H1 (cell line): ENCODE measurements around the gene DOK7. TPM values are rescaled to one million over a fixed set of nuclear protein-coding genes. Genes with fewer than 3 reads are reported as not detected.

Experiments used
- CTBP2 ChIP-seq: IDR thresholded peaks from 2 replicates; pipeline ENCODE4 v1.7.0; 2011; ENCODE audit warnings: borderline replicate concordance, mild to moderate bottlenecking, moderate library complexity, mixed read lengths, low read length; ENCODE audit not compliant: insufficient read depth, insufficient read length
- RBBP5 ChIP-seq: IDR thresholded peaks from 2 replicates; pipeline ENCODE4 v1.7.1; 2012; ENCODE audit warnings: low read depth, mild to moderate bottlenecking, inconsistent platforms, low read length, moderate library complexity, borderline replicate concordance
- RNF2 ChIP-seq: fragments of 200-900, 300-1000 bp; sonication (generic); IDR thresholded peaks from 2 replicates; pipeline ENCODE4 v1.7.1; 2016; ENCODE audit warnings: borderline replicate concordance, low read depth, mild to moderate bottlenecking, antibody characterized with exemption, low read length; ENCODE audit not compliant: poor library complexity, severe bottlenecking; ENCODE audit errors: missing control alignments
- SP2 ChIP-seq: IDR thresholded peaks from 2 replicates; pipeline ENCODE4 v1.6.1; 2012; ENCODE audit warnings: mild to moderate bottlenecking, low read length, inconsistent platforms
- TEAD4 ChIP-seq: IDR thresholded peaks from 2 replicates; pipeline ENCODE4 v1.6.1; 2012; ENCODE audit warnings: low read depth, low read length, inconsistent platforms, mixed read lengths
- YY1 ChIP-seq: IDR thresholded peaks from 2 replicates; pipeline ENCODE4 v1.6.1; 2011; ENCODE audit warnings: low read depth, mild to moderate bottlenecking, low read length
- polyA plus RNA-seq, 7 experiments: library from polyadenylated mRNA; depleted of rRNA in 3 of 7; stranded (reverse) in 5 of 7; unstranded in 2 of 7; fragments of >200 nt in 5 of 7; fragments of 200-250 nt in 2 of 7; gene quantifications; 1 replicate in 5 of 7; 2 replicates in 1 of 7; 4 replicates in 1 of 7; pipeline versions ENCODE4 v1.2.1 to v1.2.3, GENCODE V29; 2011 to 2013; ENCODE audit warnings: missing spikeins in 2 of 7, mixed read lengths in 2 of 7
- total RNA-seq: library from RNA; stranded (reverse); fragmentation: NEBNext Ultra II Directional; extraction: Animal tissue kit (Norgen Biotek cat#: 25700); gene quantifications from 2 replicates; pipeline ENCODE4 v1.2.1, GENCODE V29; 2021
- TF ChIP-seq, protein P1 (sequence below): IDR thresholded peaks from 2 replicates; pipeline ENCODE4 v1.6.1; 2011; ENCODE audit warnings: low read length, improper control_type of control experiment
- TF ChIP-seq, protein P2 (sequence below): IDR thresholded peaks from 2 replicates; pipeline ENCODE4 v1.6.1; 2012; ENCODE audit warnings: inconsistent platforms

DOK7 gene
- total and polyA plus RNA-seq, 2 of the 8 experiments (the other 6 are each of a cell fraction or from before 2014, with no cell fraction given) = 0.32 TPM; not detected in 1

DNA sequence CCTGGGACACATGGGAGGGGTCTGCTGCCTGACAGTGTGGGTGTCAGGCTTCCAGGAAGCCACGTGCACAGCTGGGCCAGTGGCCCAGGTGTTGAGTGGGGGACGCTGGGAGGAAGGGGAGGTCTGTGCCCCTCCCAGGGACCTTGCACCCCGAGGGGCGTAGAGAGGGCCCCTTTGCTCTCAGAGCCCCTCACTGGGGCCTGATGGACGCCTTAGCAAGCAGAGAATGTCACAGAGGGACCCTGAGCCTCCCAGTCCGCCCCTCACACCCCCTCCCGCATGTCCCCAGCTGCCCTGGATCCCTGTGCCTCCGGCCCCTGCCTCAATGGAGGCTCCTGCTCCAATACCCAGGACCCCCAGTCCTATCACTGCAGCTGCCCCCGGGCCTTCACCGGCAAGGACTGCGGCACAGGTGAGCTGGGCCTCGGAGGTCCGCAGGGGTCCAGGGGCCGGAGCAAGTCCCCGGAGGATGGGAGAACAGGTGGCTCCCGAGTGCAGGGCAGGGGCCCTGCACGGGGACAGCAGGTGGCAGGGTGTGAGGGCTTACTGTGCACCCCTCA, 19.3 kb upstream of the DOK7 start (continued):
- TF ChIP-seq SP2 (no peak), CTBP2 (no peak), YY1 (no peak), TEAD4 (no peak), RBBP5 (no peak), RNF2 (no peak)
- TF ChIP-seq, protein P1, sequence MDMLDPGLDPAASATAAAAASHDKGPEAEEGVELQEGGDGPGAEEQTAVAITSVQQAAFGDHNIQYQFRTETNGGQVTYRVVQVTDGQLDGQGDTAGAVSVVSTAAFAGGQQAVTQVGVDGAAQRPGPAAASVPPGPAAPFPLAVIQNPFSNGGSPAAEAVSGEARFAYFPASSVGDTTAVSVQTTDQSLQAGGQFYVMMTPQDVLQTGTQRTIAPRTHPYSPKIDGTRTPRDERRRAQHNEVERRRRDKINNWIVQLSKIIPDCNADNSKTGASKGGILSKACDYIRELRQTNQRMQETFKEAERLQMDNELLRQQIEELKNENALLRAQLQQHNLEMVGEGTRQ = no peak
- TF ChIP-seq, protein P2, sequence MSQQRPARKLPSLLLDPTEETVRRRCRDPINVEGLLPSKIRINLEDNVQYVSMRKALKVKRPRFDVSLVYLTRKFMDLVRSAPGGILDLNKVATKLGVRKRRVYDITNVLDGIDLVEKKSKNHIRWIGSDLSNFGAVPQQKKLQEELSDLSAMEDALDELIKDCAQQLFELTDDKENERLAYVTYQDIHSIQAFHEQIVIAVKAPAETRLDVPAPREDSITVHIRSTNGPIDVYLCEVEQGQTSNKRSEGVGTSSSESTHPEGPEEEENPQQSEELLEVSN = no peak
